ENCODE data around the gene CLDND2.

The CLDND2 gene

GRCh38 chr19:51352783-51353360, 15.9 kb downstream of the CLDND2 start:
- DNase-seq: no peak

DNA sequence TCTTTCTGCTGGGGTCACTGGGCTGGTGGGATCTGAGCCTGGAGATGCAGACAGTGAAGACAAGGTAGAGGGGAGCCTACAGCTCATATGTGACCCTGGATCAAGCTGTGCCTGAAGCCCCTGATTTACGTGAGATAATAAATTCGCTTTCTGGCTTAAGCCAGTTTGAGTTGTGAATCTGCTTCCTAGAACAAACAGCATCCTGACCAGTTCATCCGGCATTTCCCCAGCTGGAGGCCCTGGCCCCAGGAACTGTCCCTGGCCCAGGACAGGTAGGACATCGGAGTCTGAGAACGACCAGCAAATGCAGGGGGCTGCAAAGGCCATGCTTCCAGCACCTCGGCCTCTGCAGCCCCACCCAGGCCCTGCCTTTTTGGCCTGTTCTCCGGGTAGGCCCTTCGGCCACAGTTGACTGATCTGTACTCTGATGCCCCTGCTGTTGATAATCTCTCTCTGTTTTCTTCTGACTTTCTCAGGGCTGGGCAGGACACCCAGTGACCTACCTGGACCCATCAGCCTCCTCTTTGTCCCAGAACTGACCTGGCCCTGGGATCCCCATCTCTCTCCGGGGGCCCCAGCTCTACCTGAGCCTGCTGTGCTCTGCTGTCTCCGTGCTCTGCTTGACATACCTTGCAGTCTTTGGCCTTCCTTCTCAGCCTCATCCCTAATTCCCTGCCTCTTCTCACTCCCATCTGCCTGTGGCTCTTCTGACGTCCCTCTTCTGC, 17.4 kb downstream of the CLDND2 start:
- DNase-seq: no peak

GRCh38 chr19:51347209-51347928, 21.4 kb downstream of the CLDND2 start:
- DNase-seq: no peak

GRCh38 chr19:51346742-51347141, 22.1 kb downstream of the CLDND2 start:
- no peak for DNase-seq

- no peak for DNase-seq
Measured at GRCh38 chr19:51345076-51345620, 23.7 kb downstream of the CLDND2 start.

DNA sequence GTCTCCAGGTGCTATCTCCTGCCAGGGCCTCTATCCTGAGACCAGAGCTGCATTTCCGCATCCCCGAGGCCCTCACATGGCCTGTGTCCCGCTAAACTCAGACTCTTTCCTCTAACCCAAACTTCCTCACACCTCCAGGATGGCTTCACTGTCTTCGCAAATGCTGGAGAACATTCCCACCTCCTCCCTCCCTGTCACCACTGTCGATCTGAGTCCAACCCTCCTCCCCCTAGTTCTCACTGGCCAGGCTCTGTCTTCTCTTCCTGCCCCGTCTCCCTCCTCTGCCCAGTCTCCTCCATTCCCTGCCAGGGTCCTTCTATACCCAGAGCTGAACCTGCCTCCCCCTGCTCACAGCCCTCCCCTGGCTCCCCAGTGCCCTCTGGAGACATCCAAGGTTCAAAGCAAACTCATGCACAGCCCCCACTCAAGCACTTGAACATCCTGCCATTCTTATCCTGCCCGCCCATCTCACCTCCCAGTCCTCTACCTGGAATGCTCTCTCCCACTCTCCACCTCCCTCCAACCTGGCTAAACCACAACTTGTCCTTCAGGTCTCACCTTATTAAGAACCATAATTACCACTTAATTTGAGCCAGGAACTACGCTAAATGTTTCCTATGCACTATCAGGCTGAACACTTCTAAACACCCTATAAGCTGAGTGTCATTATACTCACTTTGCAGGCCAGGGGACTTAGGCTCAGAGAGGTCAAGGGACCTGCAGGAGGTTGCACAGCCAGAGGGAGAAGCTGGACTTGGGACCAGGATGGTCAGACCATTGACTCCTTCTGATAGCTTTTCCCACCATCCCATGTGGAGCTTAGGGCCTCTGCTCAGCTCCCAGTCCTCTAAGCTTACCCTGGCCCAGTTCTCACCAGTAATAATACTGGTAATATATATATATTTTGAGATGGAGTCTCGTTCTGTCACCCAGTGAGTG, 25.9 kb downstream of the CLDND2 start:
- no peak for DNase-seq

GRCh38 chr19:51341976-51342580, 26.7 kb downstream of the CLDND2 start, which contains the start of gene VSIG10L:
Gene VSIG10L, minus strand, starts transcription at chr19:51342139. Its CDS starts 15 bp downstream, at chr19:51342124.
- DNase-seq: no peak

- DNase-seq: no peak
Measured at GRCh38 chr19:51341066-51341465, 27.7 kb downstream of the CLDND2 start.

DNA sequence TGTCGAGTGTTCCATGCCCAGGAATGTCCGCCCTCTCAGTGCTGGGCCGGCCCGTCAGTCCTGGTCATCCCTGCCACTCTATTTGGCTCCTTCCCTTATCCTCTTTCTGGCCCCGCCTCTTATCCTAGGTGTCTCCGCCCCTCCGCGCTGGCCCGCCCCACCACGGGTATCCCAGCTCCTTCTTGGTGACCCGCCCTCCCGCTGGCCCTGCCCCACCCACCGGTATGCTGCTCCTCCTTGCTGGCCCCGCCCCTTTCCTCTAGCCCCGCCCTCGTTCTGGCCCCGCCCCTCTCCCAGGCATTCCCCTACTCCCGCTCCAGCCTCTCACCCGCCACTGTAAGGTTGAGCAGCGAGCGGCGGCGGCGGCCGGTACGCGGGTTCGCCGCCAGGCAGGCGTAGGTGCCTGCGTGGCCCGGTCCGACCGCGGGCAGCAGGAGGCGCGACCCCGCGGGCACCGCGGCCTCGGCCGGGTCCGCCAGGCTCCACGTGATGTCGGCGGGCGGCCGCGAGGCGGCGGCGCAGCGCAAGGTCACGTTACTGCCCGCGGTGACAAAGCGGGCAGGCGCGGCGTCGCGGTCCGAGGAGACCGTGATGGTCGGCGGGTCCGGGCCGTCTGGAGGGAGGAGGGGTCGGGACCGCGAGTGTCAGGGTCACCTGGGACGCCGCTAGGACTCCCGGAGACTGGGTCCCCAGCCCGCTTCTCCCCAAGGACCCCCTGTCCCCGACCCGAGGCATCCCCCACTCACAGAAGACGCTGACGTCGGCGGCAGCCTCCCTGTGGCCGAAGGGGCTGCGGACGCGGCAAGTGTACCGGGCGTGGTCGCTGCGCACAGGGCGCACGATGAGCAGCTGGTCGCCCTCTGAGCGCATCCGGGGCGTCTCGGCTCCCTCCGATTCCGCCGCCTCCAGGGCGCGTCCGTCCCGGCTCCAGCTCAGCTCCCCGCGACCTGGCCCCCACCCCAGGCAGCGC, 28.8 kb downstream of the CLDND2 start:
- peak; percentile 85 for DNase-seq

DNA sequence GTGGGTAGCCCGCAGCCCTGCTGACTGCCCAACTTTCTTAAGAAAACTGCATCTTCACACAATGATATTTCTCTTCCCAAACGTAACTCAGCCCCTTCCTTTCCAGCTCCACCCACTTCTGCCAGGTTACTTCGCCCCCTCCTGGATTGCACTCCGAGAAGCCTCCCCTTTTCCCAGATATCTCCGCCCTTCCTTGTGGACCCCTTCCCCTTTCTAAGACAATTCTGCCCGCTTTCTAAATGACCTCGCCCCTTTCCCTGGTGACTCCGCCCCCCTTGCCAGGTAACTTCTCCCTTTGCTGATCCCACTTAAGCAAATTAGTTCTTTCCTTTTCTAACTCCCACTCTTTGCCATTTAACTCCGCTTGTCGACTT, 29.5 kb downstream of the CLDND2 start:
- DNase-seq: peak; percentile 82

- peak; percentile 94 for DNase-seq
Measured at GRCh38 chr19:51338563-51339312, 30.1 kb downstream of the CLDND2 start.

GRCh38 chr19:51337861-51338562, 30.8 kb downstream of the CLDND2 start:
- no peak for DNase-seq

GRCh38 chr19:51337141-51337860, 31.5 kb downstream of the CLDND2 start:
- DNase-seq: no peak

DNA sequence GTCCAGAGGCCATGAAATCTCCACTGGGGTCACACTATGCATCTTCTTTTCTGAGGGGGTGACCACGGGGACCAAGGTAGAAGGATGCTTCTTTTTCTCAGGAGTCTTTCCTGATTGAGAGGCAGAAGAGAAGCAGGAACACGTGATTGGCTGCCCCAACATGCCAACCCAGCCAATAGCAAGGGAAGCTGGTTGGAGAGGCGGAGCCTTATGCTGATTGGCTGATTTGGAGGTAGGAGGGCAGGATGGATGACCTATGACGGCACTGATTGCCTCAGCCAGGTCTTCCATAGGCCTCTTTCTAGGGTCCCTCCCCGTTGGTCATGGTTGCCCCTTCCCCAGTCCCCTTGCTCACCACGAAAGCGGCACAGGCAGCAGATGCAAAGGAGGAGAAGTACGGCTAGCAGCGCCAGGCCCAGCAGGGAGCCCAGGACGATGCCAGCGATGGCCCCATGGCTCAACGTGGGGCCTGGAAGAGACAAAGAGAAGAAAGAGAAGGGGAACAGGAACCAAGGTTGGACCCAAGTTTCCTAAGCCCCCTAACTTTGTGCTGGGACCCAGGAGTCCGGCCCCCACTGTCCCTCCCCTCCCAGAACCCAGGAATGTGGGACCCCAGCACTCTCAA, 34.9 kb downstream of the CLDND2 start:
- no peak for DNase-seq

DNA sequence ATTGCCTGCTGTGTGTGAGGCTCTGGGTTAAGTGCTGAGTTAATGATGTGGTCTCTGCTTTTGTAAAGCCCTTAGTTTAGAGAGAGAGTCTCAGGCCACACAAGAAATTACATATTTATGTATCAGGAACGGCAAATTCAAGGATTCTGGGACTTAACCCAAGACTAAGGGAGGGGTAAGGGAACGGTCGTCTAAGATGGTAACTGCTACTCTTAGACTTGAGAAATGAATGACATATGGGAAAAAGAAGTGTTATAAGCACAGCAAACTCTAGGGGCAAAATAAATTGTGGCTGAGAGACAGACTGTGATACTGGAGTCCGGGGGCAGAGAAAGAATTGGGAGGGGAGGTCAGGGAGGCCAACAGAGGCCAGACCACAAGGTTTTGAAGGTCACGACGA, 37.1 kb downstream of the CLDND2 start:
- no peak for DNase-seq

DNA sequence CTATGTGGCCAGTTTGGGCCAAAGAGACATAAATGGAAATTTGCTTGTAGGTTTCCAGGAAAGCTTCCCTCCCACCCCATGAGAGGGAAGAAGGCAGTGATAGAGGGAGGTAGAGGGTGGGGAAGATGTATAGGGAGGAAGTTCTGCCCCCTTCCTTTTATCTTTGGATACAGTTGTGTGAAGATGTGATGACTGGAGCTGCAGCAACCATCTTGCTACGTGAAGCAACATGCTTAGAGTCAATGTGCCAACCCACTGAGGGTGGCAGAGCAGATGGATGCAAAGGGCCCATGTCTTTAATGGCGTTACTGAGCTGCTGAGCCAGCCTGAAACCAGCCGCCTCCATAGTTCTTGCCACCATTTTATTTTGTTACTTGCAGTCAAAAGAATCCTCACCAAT, 37.6 kb downstream of the CLDND2 start:
- no peak for DNase-seq

GRCh38 chr19:51330366-51330765, 38.4 kb downstream of the CLDND2 start:
- no peak for DNase-seq

DNA sequence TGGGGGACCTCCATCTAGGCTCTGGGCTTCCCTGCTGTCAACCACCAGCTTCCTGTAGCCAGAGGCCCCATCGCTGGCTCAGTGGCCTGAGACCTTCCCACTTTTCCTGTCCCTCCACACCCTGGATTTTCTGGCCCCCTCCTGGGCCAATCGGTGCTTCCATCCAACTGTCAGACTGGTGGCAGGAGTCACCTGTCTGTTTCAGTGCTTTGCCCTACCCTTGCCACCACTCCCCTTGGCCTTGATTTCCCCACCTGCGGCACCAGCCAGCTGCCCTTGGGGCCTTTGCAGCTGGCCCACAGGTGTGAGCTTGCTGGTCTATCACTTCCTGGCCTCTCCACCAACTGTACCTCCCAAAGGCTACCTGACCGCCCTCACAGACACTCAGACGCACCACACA, 39.4 kb downstream of the CLDND2 start:
- no peak for DNase-seq

Measured in retina (tissue), 1 donor.